ENCODE data around the gene TMED10. TPM values are rescaled to one million over a fixed set of nuclear protein-coding genes. Genes with fewer than 3 reads are reported as not detected.
A peak's percentile ranks its signal among the peaks of the same experiment; 100 is the strongest.

The TMED10 gene
- total RNA-seq = 237 to 242 TPM (median 241 TPM) in 3 replicates

DNA sequence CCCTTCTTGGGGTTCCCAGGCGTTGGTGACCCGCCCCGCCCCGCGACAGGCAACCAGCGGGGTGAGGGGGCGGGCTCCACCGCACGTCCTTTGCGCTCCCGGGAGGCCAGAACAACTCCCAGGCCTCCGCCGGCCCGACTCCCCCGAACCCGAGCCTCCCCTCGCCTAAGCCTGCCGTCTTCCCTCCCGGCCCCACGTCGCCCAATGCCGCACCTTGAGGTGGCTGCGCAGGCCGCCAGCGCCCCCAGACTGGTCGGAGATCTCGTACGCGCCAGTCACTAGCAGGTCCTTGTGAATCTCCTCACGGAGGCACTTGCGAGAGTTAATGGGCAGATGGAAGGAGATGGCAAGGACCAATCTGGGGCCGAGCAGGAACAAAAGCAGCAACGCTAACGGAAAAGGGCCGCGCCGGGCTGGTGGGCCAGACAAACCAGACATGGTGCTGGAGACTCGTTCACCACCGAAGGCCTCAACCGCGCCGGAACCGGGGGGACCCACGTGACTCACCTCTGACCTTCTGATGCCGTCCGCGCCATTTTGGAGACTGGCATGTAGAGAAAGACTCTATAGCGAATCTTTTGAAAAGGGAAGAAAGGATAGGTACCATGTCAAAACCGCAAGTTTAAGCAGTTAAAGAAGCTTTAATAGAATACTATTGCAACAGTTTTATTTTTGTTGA, at the start of gene TMED10:
TSS of gene TMED10 (minus strand) at position 471 of the 679 bp plus-strand sequence. CDS start at position 438, 33 bp downstream.
- H3K9me3 Mint-ChIP-seq = no peaks in the 10 kb centered on the region
- peaks cover 21% of the 10 kb centered on the region for H3K4me1 Mint-ChIP-seq
- DNase-seq (ENCODE audit: low spot score in 2 of 2, unreplicated experiment in 2 of 2) = peak; percentile 73 to 91
- no peaks in the 10 kb centered on the region for H3K36me3 Mint-ChIP-seq
- peak within 1 kb of the TSS; percentile 98 for H3K4me3 Mint-ChIP-seq
- H3K27me3 Mint-ChIP-seq (ENCODE audit: low read depth) = no peaks in the 10 kb centered on the region
- TF ChIP-seq, protein P1, sequence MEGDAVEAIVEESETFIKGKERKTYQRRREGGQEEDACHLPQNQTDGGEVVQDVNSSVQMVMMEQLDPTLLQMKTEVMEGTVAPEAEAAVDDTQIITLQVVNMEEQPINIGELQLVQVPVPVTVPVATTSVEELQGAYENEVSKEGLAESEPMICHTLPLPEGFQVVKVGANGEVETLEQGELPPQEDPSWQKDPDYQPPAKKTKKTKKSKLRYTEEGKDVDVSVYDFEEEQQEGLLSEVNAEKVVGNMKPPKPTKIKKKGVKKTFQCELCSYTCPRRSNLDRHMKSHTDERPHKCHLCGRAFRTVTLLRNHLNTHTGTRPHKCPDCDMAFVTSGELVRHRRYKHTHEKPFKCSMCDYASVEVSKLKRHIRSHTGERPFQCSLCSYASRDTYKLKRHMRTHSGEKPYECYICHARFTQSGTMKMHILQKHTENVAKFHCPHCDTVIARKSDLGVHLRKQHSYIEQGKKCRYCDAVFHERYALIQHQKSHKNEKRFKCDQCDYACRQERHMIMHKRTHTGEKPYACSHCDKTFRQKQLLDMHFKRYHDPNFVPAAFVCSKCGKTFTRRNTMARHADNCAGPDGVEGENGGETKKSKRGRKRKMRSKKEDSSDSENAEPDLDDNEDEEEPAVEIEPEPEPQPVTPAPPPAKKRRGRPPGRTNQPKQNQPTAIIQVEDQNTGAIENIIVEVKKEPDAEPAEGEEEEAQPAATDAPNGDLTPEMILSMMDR (IDR thresholded peaks at IDR 0.05; ENCODE audit: unreplicated experiment) = no peak
- H3K27ac Mint-ChIP-seq = peak within 1 kb of the TSS; percentile 100

DNA sequence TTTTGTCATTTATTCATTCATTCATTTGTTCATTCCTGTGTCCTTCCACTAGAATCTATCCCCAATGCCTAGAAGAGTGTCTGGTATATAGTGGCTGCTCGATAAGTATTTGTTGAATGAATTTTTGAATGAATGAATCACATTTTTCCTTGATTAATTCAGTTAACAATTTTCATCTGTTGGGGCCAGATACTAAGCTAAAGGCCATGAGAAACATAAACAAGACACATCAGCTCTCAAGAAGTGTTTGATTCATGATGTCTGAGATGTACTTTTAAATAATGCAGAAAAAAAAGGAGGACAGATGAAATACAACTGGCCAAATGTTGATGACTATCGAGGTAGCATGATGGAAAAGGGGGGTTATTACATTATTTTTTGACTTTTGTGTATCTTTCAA, 48.1 kb upstream of the TMED10 start:
- Mint-ChIP-seq H3K4me3 (no peak overlapping the region), H3K4me1 (peaks cover 16% of the 10 kb centered on the region), H3K36me3 (no peaks in the 10 kb centered on the region), H3K27ac (no peak overlapping the region), H3K27me3 (ENCODE audit: low read depth) (no peaks in the 10 kb centered on the region), H3K9me3 (no peaks in the 10 kb centered on the region)
- TF ChIP-seq, protein P1 (IDR thresholded peaks at IDR 0.05; ENCODE audit: unreplicated experiment) = no peak
- DNase-seq (ENCODE audit: low spot score in 2 of 2, unreplicated experiment in 2 of 2) = no peak

DNA sequence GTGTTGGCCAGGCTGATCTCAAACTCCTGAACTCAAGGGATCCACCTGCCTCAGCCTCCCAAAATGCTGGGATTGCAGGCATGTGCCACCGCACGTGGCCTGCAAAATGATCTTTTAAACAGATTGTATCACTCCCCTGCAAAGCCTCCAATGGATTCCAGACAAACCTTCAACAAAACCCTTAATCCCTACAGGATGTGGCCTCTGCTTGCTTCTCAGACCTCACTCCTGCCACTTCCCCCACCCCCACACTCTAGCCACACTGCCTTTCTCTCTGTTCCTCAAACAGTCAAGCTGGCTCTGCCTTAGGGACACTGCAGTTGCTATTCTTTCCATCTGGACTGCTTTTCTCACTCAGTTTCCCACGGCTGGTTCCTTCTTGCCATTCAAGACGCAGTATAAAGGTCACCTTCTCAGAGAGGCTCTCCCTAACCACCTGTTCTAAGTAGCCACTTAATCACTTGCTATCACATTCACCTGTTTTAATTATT, 47.3 kb upstream of the TMED10 start:
- no peak overlapping the region for H3K27ac Mint-ChIP-seq
- DNase-seq (ENCODE audit: low spot score in 2 of 2, unreplicated experiment in 2 of 2) = no peak
- no peak overlapping the region for H3K4me3 Mint-ChIP-seq

DNA sequence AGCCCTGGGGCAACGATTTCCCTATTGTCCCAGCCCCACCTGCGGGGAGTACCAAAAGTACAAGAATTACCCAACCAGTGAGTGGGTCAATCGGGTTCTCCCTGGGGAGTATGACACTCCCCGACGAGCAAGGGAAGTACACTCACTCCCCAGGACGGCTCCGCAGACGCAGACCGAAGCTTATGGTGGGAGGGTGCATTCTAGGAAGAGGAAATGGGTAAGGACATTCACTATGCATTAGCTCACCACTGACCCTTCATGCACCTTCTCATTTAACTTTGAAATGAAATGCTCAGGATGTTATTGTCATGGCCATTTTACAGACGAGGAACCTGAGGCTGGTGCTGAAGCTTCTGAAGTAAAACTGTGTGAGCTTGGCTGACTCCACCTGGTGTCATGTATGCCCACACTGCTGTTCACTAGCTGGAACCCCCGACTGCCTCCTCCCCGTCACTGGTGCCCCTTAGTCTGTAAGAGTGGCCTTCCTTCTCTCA, 45.8 kb upstream of the TMED10 start:
- no peak overlapping the region for H3K4me3 Mint-ChIP-seq
- H3K27ac Mint-ChIP-seq = no peak overlapping the region
- no peak for DNase-seq (ENCODE audit: low spot score in 2 of 2, unreplicated experiment in 2 of 2)

More for the DNA sequence above, 47.3 kb upstream of the TMED10 start:
- Mint-ChIP-seq H3K27me3 (ENCODE audit: low read depth) (no peaks in the 10 kb centered on the region), H3K9me3 (no peaks in the 10 kb centered on the region), H3K4me1 (peaks cover 16% of the 10 kb centered on the region), H3K36me3 (no peaks in the 10 kb centered on the region)
- TF ChIP-seq, protein P1 (IDR thresholded peaks at IDR 0.05; ENCODE audit: unreplicated experiment) = no peak

DNA sequence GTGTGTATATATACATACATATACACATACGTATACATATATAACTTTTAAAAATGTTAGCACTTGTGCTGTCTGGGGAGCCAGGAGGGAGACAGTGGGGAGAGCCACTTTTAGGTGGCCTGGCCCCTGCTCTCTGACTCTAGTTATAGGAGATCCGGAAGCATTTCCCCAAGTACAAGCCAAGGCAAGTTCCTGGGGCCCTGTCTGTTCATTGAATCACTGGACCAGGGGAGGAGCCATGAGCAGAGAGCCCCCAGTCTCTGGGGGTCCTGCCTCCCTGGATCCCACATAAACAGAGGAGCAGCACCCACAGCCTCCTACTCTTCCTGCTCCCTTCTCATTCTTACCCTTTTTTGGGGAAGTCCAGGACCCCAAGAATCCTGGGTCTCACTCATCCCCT, 45.4 kb upstream of the TMED10 start:
- TF ChIP-seq, protein P1 (IDR thresholded peaks at IDR 0.05; ENCODE audit: unreplicated experiment) = no peak
- Mint-ChIP-seq H3K27me3 (ENCODE audit: low read depth) (peaks cover 3% of the 10 kb centered on the region), H3K4me1 (peaks cover 16% of the 10 kb centered on the region), H3K27ac (no peak overlapping the region), H3K36me3 (no peaks in the 10 kb centered on the region), H3K9me3 (no peaks in the 10 kb centered on the region), H3K4me3 (no peak overlapping the region)
- no peak for DNase-seq (ENCODE audit: low spot score in 2 of 2, unreplicated experiment in 2 of 2)

More for the DNA sequence above, 45.8 kb upstream of the TMED10 start:
- Mint-ChIP-seq H3K27me3 (ENCODE audit: low read depth) (peaks cover 3% of the 10 kb centered on the region), H3K36me3 (no peaks in the 10 kb centered on the region), H3K9me3 (no peaks in the 10 kb centered on the region), H3K4me1 (peaks cover 16% of the 10 kb centered on the region)
- TF ChIP-seq, protein P1 (IDR thresholded peaks at IDR 0.05; ENCODE audit: unreplicated experiment) = no peak
